A549 (cell line): ENCODE measurements around the gene CFAP97D2.

Source experiments
- CTCF ChIP-seq: fragments of >200 bp; sonication (Bioruptor Twin); formaldehyde crosslinking; IDR thresholded peaks from 3 replicates; pipeline ENCODE4 v1.5.1; 2016
- RNF2 ChIP-seq: fragments of 200-600 bp; sonication (generic); IDR thresholded peaks from 2 replicates; pipeline ENCODE4 v1.6.1; 2016; ENCODE audit warnings: low read depth, mild to moderate bottlenecking, antibody characterized with exemption, moderate library complexity, borderline replicate concordance

- no peak for TF ChIP-seq CTCF
- TF ChIP-seq RNF2, result no peak
Measured at GRCh38 chr13:114196629-114197028, 17.6 kb downstream of the CFAP97D2 start.
